GM21360 (cell line): ENCODE data around the gene MED4.

Experiments used
- ATAC-seq: cut with Tn5 transposase; IDR thresholded peaks from one replicate; pipeline ENCODE4 v1.9.1; 2021; ENCODE audit warnings: mild to moderate bottlenecking, moderate library complexity; ENCODE audit not compliant: unreplicated experiment

The MED4 gene

DNA sequence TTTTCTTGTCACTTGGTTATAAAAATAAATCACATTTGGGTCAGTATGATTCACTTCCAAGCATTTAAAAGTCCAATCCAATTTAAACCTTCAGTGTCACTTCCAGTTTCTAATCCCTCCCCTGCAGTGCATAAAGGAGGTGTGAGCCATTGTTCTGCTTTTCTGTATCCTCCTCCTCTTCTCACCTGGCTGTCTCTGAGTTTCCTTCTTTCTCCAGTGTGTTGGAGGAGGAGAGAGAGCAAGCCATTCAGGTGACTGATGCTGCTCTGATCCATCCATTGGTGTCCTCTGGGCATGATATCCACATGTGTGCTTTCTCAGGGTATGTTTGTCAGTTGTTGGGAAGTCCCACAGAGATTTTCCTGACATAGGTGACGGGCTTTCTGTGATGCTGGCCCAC is 56.1 kb downstream of the MED4 start:
- ATAC-seq: no peak

DNA sequence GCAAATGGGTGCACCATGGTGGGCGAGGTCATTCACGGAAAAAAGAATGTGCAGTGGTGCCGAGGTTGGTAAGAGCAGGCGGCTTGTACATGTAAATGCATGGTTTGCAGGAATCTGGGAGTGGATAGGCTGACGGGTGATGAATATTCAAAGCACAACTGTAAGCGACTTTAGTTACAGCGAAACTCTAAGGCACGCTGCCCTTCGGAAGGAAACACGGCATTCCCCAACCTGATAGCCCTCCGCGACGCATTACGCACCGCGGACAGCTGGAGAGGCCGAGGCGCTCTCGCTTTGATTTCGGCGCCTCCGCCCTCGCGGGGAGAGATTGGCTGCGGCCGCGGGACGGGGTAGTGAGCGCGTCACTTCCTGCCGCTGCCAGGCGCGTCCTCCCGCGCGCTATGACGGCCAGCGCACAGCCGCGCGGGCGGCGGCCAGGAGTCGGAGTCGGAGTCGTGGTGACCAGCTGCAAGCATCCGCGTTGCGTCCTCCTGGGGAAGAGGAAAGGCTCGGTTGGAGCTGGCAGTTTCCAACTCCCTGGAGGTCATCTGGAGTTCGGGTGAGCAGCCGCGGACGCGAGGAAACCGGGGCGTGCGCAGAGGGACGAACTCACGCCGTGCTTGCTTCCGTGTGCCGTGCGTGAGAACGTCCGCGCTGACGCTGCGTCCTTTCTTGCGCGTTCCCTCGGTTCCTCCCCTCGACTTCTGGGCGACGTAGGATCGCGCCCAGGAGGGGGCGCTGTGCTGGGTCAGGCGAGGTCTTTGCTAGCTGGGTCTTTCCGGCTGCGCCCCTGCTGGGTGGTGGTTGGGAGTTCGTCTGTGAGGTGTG is 57.3 kb downstream of the MED4 start, which contains the start of gene NUDT15:
NUDT15 (plus strand) TSS at position 381 of the 828 bp plus-strand sequence; CDS start at position 402, 21 bp downstream.
- ATAC-seq: peak; percentile 91

DNA sequence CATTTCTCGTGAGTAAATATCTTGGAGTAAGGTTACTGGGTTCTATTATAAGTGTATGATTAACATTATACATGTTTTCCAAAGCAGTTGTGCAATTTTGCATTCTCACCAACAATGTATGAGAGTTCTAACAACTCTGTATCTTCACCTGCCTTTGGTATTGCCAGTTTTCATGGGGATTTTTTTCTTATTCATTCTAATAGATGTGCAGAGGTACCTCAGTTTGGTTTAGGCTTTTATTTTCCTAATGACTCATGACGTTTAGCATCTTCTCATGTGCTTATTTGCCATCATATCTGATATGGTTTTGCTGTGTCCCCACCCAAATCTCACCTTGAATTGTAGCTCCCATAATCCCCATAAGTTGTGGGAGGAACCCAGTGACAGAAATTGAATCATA is 65.0 kb downstream of the MED4 start:
- no peak for ATAC-seq

DNA sequence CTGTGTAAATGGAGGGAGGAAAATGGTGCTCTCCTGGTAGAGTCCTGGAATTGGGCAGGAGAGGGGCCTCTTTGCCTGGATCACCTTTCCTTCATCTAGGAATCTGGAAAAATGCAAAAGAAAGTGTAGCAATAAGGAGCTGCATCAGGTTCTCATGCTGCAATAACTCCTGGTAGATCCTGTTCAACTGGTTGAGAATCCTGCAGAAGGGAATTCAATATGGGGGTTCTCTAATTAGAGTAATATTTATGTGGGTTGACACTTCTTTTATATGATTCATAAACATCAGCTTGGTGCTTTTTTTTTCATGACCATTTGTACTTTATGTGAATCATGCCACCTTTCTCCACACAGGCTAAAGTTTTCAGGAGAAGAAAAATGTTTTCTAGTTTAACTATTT is 66.8 kb downstream of the MED4 start:
- no peak for ATAC-seq
